GM19240 (cell line): ENCODE data around the gene OR56B1.
"Not testable (repeated sequence)": the region's sequence is repeated elsewhere in the genome, so short reads cannot be mapped to it uniquely, and the experiment has no call there.

Experiments used
- DNase-seq: peaks from one replicate; pipeline ENCODE4 v3.0.0; 2011; ENCODE audit warnings: low spot score; ENCODE audit not compliant: insufficient read length

OR56B1 gene, protein sequence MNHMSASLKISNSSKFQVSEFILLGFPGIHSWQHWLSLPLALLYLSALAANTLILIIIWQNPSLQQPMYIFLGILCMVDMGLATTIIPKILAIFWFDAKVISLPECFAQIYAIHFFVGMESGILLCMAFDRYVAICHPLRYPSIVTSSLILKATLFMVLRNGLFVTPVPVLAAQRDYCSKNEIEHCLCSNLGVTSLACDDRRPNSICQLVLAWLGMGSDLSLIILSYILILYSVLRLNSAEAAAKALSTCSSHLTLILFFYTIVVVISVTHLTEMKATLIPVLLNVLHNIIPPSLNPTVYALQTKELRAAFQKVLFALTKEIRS

DNA sequence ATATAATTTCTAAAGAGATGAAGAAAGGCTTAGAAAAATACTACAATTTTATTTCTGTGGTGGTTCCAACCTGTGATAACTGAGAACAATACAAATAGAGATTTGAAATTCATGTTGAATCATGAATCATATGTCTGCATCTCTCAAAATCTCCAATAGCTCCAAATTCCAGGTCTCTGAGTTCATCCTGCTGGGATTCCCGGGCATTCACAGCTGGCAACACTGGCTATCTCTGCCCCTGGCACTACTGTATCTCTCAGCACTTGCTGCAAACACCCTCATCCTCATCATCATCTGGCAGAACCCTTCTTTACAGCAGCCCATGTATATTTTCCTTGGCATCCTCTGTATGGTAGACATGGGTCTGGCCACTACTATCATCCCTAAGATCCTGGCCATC lies at the start of gene OR56B1:
TSS of gene OR56B1 (plus strand) at position 53 of the 400 bp plus-strand sequence. CDS start at position 122, 69 bp downstream.
- no peak for DNase-seq

DNA sequence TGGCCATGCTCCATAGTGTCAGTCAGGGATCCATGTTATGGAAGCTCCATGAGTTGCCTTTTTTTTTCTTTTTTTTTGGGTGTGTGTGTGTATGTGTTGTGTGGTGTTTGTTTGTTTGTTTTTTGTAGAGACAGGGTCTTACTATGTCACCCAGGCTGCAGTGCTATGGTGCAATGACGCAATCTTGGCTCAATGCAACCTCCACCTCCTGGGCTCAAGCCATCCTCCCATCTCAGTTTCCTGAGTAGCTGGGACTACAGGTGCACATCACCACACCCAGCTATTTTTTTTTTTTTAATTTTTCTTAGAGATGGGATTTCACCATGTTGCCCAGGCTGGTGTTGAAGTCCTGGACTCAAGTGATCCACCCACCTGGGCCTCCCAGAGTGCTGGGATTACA lies 47.8 kb upstream of the OR56B1 start:
- no peak for DNase-seq

DNA sequence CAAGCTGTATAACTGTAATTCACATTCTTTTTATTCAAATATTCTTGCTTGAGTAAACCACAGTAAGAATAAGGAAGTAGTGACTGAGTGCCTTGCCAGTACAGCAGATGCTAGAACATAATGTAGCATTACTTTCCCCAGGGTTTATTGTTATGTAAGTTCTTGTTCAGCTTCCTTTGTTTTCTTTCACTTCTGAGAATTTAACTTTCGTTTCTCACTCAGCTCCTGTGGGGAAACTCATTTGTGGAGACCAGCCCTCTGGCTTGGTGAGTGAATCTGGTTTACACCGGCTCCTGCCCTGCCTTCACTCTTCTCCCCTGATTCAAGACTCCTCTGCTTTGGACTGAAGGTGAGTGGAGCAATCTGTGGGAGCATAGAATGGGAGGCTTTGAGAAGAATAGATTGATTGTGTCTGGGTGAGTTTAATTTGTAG lies 46.7 kb upstream of the OR56B1 start, which contains the start of gene TRIM22:
TSS of gene TRIM22 (plus strand) at position 240 of the 433 bp plus-strand sequence. CDS start 6,443 bp downstream, outside the sequence.
- DNase-seq: peak; percentile 51

DNA sequence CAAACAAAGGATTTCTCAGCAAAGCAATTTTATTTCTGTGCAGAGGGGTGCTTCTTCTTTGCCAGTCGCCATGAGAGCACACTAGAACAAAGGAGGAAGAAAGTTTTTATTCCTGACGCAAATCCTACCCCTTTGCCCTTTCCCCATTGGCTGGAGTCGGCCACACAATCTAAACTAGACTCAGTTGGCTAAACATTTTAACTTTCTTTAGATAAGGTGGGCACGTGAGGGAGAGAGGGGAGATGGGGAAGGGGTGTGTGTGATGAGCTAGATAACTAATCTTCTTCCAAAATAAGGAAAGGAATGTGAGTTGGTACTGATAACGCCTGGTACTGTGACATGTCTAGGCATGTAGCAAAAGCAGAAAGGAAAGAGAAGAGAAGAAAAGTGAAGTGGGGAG lies 46.0 kb upstream of the OR56B1 start:
- DNase-seq: no peak

DNA sequence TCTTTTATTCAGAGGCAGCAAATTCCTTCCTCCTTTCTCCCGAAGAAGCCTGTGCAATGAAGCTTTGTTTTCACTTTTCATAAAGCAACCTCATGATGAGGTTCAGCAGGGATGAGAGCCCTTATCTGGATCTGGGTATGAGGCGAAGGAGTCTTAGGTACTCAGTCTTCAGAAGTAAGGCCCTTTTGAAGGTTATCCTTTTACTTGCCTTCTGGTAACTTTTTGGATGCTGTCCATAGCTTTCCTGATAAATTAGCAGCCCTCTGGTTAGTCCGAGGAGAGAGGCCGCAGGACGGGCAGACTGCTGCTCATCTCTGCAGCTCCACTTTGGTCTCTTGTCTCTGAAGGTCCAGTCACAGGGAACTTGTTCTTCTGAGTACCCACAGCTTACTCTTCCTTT lies 45.5 kb upstream of the OR56B1 start:
- DNase-seq: no peak

DNA sequence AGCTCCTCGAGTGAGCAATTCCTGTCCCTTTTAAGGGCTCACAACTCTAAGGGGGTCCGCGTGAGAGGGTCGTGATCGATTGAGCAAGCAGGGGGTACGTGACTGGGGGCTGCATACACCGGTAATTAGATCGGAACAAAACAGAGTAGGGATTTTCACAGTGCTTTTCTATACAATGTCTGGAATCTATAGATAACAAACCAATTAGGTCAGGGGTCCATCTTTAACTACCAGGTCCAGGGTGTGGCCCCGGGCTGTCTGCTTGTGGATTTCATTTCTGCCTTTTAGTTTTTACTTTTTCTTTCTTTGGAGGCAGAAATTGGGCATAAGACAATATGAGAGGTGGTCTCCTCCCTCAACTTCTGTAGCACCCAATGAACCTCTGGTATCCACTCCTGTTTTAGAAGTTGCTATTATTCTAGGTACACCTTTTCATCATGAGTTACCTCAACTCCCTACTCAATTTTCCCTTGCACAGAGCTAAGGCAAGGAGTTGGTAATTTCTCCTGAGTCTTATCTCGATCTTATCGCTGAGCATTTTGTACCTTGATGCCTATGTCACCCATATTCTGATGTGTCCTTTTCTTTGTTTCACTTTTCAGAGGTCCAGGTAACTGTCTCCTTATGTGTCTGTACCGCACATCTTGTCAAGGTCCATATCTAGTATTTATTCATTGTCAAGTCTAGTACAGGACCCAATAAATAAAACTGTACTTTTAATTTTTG lies 44.8 kb upstream of the OR56B1 start:
- not testable (repeated sequence) for DNase-seq

DNA sequence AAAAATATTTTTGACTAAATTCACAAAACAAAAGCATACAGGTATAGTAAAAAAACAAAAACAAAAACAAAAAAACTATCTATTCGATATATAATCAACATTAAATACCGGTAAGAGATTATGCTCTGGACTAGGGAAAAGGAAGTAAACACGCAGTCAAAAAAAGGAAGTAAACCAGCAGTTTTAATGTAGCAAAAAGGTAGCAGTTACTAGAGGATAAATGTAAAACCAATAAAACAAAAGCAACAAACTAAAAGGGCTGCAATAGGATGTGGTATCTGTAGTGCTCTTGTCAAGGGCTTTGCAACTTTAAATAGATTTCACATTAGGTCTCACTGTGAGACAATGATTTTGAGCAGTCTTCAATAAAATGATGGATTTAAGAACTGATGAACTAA lies 44.3 kb upstream of the OR56B1 start:
- no peak for DNase-seq

DNA sequence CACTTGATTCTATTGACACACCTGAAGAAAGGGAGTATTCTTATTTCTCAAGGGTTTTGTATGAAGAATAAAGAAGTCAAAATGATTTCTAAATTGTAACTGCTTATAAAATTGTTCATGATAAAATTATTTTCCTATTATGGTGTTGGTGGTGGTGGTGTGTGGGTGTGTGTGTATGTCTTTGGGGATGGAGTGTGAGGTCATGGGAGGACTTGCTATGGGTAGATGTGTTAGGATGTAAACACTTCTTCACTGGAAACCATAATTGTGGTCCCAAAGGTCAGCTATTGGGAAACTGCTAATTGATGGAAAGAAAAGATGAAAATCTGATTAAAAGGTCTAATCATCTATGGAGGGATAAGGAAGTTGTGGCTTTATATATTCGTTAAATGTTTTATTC lies 41.6 kb upstream of the OR56B1 start:
- DNase-seq: no peak

DNA sequence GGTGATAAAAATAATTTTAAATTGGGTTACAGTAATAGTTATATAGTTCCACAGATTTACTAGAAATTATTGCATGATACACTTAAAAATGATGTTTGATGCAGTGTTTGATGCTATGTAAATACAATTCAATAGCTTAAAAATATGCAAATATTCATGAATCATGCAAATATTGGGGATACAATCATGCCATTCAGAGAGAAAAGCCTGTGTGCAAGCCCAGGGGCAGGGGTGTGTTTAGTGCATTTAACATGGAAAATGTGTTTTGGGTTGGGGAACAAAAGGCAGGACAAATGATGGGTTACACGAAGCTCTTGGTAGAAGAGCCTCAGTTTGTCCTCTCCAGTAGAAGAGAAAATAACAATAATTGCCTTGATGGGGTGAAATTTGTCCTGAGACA lies 40.7 kb upstream of the OR56B1 start:
- no peak for DNase-seq

DNA sequence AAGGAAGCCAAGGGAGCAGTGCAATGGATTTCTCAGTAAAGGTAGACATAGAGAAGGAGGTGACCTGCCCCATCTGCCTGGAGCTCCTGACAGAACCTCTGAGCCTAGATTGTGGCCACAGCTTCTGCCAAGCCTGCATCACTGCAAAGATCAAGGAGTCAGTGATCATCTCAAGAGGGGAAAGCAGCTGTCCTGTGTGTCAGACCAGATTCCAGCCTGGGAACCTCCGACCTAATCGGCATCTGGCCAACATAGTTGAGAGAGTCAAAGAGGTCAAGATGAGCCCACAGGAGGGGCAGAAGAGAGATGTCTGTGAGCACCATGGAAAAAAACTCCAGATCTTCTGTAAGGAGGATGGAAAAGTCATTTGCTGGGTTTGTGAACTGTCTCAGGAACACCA lies 40.0 kb upstream of the OR56B1 start:
- DNase-seq: no peak

DNA sequence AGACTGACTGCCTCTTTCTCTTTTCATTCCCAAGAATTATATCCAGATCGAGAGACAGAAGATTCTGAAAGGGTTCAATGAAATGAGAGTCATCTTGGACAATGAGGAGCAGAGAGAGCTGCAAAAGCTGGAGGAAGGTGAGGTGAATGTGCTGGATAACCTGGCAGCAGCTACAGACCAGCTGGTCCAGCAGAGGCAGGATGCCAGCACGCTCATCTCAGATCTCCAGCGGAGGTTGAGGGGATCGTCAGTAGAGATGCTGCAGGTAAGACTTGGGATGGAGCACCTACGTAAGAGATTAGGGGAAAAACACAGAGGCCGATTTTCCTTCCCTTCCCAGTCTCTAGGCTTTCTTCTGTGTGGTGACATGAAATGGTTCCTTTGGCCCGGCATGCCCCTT lies 38.0 kb upstream of the OR56B1 start:
- no peak for DNase-seq

DNA sequence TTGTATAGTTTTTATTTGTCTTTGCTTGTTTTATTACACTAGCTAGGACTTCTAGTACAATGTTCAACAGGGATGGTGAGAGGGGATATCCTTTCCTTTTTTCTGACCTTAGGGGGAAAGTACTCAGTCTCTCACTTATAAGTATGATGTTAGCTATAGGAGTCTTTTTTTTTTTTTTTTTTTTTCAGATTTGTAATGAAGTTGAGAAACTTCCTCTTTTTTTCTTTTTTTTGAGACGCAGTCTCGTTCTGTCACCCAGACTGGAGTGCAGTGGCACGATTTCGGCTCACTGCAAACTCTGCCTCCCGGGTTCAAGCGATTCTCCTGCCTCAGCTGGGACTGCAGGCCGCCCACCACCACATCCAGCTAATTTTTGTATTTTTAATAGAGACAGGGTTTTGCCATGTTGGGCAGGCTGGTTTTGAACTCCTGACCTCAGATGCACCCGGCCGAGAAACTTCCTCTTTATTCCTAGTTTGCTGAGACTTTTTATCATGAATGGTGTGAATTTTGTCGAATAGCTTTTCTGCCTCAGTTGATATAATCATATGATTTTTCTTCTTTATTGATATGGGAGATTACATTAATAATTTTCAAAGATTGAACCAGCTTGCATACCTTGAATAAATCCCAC lies 35.7 kb upstream of the OR56B1 start:
- DNase-seq: no peak

DNA sequence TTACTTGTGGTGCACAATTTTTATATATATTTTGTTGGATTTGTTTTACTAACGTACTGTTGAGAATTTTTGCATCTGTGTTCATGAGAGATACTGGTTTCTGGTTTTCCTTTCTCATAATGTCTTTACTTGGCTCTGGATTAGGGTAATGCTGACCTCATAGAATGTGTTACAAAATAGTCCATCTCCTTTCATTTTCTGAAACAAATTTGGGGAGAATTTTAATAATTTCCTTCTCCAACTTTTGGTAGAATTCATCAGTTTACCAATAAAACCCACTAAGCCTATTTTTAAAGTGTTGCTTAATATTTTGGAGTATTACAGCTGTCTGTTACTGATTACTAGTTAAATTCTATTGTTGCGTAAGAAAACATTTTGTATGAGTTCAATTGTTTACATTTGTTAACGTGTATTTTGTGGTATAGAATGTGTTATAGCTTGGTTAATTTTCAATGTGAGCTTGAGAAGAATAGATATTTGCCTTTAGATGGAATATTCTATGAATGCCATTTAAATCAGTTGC lies 35.1 kb upstream of the OR56B1 start:
- no peak for DNase-seq

DNA sequence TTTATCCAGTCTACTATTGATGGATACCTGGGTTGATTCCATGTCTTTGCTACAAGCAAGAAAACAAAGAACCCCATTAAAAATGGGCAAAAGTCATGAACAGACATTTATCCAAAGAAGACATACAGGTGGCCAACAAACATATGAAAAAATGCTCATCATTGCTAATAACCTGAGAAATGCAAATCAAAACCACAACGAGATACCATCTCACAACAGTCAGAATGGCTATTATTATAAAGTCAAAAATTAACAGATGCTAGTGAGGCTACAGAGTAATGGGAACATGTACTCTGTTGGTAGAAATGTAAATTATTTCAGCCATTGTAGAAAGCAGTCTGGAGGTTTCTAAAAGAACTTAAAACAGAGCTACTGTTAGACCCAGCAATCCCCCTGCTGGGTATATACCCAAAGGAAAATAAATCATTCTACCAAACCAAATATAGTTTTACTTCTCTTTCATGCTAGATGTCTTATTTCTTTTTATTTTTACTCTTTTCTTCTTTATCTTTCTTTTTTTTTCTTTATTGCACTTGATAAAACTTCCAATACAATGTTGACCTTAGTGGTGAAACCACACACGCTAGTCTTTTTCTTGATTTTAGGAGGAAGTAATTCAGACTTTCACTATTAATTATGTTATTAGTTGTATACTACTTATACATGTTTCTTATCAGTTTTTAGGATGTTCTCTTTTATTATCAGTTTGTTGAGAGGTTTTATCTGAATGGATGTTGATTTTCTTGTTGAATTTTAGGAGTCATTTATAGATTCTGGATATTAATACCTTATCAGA lies 32.3 kb upstream of the OR56B1 start:
- DNase-seq: no peak

DNA sequence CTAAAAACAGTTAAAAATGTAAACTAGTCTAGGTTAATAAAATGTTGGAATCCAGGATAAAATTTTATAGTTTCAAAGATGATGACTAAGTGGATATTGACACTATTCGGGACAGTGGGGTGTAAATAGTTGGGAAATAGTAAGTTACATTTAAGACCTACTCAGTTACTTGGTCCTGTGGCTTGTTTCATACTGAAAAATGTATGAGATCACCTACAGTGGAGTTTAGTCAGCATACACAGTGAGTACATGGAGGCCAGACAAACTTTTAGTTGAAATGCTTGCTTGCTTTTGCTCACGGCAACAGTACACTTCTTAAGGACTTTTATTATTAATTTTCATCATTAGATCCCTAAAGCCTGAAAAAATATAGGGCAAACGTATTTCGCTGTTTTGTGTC lies 30.6 kb upstream of the OR56B1 start:
- DNase-seq: no peak

DNA sequence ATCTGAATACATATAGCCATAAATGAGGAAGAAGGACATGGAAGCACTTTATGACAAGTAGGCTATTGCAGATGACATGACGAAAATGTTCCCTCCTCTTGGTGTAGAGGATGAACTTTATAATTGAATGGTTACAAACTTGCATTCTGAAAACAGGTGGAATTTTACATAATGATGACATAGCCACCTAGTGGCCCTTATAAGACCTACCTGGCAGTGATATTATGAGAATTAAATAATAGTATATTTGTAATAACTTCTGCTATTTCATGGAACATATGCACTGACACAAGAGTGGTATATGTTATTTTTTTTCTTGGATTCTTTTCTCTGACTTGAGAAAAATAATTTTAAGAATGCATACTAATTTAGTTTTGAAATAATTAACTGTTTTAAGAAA lies 23.7 kb upstream of the OR56B1 start:
- DNase-seq: no peak

DNA sequence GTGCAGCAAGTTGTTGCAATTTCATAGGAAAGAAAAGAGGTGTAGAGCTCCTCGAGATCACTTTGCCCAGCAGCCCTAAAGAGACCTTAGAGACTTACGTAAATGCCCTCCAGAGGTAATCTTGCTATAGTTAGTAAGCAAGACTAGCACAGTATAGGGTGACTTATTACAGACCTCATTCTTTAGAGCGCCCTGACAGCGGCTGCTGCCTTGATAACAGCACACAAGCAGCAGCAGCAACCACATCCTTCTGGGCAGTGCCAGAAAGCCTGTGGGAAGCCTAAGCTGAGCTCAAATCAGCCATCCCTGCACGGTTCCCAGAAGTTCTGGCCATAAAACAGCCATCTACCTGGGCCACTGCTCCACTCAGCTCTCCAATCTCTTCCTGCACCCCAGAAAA lies 22.6 kb upstream of the OR56B1 start:
- DNase-seq: no peak

DNA sequence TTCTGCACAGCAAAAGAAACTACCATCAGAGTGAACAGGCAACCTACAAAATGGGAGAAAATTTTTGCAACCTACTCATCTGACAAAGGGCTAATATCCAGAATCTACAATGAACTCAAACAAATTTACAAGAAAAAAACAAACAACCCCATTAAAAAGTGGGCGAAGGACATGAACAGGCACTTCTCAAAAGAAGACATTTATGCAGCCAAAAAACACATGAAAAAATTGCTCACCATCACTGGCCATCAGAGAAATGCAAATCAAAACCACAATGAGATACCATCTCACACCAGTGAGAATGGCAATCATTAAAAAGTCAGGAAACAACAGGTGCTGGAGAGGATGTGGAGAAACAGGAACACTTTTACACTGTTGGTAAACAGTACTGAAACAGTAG lies 19.7 kb upstream of the OR56B1 start:
- DNase-seq: not testable (repeated sequence)

DNA sequence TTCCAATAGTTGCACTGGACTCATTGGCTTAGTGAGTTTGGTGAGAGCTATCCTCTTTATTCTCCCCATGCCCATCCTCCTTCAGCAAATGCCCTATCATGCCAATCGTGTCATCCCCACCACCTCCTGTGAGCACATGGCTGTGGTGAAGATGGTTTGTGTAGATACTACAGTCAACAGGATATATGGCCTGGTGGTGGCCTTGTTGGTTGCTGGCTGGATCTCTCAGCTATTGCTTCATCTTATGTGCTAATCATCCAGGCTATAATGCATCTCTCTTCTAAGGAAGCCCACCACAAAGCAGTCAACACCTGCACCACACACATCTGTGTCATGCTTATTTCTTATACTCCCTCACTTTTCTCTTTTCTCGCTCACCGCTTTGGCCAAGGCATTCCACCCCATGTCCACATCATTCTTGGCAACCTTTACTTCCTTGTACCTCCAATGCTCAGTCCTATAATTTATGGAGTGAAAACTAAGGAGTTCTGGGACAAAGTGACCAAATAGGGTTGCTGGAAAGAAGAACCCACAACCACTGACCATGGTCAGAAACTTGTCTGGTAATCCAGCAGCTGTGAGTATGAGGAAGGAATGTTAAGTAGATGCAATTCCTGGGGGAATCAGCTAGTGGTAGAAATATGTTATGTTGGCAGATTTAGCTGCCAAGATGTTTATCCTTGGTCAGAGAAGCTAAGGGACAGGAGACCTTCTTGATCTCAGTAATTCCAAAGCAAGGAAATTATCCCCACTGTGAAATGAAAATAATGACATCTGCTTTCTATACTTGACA lies 16.3 kb upstream of the OR56B1 start:
- DNase-seq: no peak

DNA sequence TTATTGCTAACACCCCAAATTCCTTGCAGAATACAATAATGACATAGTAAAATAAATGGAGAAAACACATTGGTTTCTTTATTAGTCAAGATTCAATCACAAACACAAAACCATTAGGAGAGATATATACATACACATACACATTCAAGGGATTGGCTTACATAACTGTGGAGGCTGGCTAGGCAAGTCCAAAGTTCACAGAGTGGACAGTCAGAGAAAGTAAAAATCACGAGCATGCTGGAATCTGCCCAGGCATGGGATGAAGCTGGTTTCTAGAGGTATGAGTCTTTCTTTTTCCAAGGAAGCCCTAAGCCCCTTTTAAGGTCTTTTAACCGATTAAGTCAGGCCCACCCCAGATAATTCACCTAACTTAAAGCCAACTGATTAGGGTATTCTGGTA lies 13.6 kb upstream of the OR56B1 start:
- no peak for DNase-seq

DNA sequence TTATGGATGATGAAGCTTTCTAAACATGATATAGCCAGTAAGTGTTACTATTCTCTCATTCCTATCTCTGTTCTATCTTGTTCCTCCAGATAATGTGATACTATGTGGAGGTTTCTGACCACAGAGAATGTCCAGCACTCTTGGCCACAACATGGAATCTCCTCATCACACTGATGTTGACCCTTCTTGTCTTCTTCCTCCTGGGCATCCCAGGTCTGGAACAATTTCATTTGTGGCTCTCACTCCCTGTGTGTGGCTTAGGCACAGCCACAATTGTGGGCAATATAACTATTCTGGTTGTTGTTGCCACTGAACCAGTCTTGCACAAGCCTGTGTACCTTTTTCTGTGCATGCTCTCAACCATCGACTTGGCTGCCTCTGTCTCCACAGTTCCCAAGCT lies 9.9 kb upstream of the OR56B1 start:
- no peak for DNase-seq
